KBM-7 (cell line): ENCODE data around the gene ZNF616.

ENCODE experiments used
- DNase-seq: peaks from one replicate; pipeline ENCODE4 v3.0.0-alpha.2; 2015
- in situ Hi-C: fragments of 300-500 bp; cut with MboI; formaldehyde crosslinking; loops from 2 replicates; pipeline ENCODE4 v1.14.3; 2020; ENCODE audit warnings: low sequenced_read_pairs, low pct_unique_long_range_greater_than_20kb, mixed read lengths

The ZNF616 gene

DNA sequence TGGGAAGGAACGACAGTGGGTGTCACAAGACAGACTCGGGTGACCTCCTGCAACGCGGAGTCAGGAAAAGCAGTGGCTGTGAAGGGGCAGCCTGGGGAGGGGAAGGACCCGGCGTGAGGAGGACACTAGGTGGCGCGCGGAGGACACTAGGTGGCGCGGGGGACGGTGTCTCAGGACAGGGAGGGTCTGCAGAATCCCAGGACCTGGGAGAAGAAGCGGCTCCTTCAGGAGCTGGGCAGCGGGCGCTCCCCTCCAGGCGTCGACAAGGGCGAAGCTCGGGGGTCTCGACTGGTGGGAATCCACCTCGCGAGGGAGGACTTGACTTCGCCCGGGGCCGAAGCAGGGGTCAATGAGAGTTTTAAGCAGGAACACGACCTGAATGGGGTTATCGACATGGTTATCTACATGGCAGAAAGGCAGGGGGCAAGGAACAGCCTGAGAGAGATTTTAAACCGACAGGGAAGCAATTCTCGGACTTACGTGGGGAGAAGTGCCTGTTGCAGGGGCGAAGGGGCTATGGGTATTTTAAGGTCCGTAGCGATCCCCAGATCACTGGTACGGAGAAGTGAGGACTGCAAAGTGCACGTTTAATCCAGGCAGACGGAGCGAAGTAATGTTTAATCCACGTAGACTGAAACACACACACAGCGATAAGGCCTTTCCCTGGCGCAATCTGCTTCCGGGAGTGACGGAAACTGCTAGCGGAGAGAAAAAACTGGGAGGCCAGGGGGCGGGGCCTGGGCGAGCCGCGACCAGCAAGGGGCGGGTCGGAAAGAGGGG is at the start of gene ZNF616:
TSS of gene ZNF616 (minus strand) at position 687 of the 780 bp plus-strand sequence. CDS start 9,426 bp downstream, outside the sequence.
- in situ Hi-C loops = no loop called here
- DNase-seq = peak; percentile 94

DNA sequence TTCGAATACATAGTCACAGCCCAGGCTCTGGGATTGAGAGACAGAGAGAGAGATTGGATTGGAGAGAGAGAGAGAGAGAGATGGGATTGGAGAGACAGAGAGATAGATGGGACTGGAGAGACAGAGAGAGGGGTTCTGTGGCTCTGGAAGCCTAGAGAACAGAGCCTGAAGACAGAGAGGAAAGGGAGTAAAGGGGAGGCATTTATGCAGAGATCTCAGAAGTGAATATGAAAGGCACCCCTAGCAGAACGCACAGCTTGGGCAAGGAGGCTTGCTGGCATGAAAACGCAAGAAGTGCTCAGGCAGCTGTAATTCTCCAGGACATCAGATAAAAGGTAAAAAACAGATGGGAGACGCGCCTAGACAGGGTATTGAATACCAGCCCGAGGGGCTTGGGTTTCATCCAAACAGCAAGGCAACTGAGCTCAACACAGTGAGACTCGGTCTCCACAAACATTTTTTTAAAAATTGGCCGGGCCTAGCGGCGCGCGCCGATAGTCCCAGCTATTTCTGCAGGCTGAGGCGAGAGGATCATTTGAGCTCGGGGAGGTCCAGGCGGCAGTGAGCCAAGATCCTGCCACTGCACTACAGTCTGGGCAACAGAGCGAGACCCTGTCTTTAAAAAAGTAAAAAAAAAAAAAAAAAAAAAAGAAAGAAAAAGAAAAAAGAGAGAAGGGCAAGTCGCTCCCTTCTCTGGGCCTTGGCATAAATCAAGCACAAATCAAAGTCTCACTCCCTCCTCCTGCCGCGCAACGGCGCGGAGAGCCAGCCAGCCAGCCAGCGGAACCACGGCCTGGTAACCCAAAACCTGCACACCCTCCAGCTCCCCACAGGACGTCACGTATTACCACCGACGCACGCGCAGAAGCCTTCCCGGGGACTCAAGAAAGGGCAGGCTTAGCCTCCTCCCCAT is 49.3 kb upstream of the ZNF616 start:
- in situ Hi-C loops = no loop called here
- no peak for DNase-seq

DNA sequence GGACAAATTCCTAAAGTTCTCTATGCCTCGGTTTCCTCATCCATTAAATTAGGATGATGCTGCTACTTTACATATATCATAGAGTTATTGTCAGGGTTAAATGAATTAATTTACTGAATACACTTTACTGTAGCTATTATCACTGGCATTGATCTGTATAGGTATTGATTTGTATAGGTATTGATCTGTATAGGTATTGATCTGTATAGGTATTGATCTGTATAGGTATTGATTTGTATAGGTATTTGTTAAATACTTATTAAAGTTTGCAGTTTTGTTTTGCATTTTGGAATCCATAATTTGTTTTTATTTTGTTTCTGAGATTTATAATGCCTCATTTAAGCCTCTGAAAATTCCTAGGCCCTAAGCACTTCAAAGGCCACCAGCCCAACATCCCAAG is 47.7 kb upstream of the ZNF616 start:
- no peak for DNase-seq
- in situ Hi-C loops = no loop called here

DNA sequence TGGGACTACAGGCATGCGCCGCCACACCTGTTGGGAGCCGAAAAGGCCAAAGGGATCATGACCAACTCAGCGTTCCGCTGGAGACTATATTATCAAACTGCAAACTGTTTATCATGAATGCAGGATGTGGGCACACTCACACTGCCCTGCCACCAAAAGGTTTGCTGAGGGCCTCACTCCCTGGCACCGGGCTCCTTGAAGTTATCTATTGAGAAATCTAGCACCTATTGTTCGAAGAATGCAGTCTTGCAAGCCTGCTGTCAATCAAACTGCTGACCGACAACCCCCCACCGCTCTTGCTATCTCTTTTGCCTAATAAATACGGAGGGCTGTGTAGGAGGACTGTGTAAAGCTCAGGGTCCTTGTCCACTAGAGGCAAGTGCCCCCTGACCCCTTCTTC is 36.8 kb upstream of the ZNF616 start:
- in situ Hi-C loops = no loop called here
- DNase-seq = no peak

DNA sequence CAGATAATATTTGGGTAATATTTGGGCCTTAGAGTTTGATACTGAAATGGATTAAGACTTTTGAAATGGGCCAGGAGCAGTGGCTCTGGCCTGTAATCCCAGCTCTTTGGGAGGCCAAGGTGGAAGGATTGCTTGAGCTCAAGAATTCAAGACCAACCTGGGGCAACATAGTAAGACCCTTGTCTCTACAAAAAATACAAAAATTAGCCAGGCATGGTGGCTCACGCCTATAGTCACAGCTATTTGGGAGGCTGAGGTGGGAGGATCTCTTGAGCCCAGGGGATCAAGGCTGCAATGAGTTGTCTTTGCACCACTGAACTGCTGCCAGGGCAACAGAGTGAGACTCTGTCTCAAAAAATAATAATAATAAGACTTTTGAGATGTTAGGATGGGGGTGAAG is 32.6 kb upstream of the ZNF616 start:
- in situ Hi-C loops = no loop called here

DNA sequence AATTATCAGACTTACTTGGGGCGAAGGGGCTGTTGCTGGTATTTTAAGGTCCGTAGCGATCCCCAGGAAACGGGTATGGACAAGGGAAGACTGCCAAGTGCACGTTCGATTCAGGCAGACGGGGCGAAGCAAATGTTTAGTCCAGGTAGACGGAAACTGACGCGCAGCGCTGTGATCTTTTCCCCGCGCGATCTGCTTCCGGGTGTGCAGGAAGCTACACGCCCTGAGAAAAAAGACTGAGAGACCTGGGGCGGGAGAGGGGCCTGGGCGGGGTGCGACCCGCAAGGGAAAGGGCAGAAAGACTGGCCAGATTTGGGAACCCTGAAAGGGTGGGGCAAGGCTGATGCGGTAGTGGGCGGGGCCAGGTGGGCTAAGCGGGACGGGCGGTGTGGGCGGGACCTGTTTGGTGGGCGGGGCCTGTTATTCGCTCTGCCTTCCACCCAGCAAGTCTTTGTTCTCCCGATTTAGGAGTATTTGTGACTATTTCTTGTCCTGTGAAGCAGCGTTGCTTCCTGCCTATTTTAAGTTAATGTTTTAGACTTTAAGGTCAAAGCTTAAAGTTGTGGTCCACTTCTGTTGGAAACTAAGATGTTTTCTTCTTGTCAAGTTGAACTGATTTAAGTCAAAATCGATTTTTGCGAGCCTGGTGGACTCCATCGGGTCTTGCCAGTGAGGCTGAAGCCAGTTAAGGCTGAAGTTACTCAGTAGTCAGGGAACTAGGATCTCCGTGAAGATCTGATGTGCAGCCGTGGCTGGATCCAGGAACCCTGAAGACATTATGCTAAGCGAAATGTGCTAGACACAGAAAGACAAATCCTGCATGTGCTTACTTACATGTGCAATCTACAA is 31.8 kb upstream of the ZNF616 start, which contains the start of gene ZNF836:
TSS of gene ZNF836 (minus strand) at position 301 of the 849 bp plus-strand sequence. CDS start 3,549 bp downstream, outside the sequence.
- peak; percentile 67 for DNase-seq
- in situ Hi-C loops = no loop called here

More for the DNA sequence above, 32.6 kb upstream of the ZNF616 start:
- no peak for DNase-seq

DNA sequence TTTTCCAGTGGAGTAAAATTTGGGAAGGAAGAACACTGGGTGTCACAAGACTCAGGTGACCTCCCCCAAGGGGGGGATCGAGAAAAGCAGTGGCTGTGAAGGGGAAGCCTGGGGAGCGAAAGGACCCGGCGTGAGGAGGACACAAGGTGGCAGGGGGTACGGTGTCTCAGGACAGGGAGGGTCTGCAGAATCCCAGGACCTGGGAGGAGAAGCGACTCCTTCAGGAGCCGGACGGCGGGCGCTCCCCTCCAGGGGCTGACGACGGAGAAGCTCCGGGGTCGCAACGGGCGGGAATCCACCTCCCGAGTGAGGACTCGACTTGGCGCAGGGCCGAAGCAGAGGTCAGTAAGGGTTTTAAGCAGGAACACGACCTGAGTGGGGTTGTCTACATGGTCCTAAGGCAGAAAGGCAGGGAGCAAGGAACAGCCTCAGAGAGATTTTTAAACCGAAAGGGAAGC is 31.2 kb upstream of the ZNF616 start:
- no peak for DNase-seq
- in situ Hi-C loops = no loop called here

DNA sequence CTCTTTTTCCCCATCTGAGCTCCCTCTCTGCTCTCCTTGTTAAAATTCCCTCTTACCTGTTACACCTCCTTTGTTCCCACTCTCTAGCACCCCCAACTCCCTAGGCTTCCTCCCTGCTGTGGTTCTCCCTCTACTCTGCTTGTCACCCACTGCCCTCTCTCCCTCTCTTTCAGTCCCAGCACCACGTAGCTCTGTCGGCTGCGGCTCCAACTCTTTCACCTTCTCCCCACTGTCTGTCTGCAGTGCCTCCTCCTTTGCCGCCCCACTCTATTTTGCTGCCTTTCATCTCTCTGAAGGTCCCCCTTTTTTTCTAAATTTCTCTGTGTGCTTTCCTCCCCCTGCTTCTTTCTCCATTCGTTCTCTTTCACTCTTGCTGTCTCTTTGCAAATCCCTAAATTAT is 30.6 kb upstream of the ZNF616 start:
- in situ Hi-C loops = no loop called here
- DNase-seq = no peak

DNA sequence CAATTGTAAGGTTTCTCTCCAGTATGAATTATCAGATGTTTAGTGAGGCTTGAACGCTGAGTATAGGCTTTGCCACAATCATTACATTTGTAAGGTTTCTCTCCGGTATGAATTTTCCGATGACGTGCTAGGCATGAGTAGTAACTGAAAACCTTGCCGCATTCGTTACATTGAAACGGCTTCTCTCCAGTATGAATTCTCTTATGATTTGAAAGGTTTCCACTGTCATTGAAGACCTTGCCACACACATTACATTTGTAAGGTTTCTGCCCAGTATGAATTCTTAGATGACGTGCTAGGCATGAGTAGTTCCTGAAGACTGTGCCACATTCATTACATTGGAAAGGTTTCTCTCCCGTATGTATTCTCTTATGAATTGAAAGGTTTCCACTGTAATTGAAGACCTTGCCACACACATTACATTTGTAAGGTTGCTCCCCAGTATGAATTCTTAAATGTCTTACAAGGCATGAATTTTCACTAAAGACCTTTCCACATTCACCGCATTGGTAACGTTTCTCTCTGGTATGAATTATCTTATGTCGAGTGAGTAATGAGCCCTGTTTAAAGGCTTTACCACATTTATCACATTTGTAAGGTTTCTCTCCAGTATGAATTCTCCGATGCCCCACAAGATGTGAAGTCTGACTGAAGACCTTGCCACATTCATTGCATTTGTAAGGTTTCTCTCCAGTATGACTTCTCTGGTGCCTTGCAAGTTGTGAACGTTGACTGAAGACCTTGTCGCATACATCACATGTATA is 16.0 kb upstream of the ZNF616 start:
- no peak for DNase-seq
- in situ Hi-C loops = no loop called here

DNA sequence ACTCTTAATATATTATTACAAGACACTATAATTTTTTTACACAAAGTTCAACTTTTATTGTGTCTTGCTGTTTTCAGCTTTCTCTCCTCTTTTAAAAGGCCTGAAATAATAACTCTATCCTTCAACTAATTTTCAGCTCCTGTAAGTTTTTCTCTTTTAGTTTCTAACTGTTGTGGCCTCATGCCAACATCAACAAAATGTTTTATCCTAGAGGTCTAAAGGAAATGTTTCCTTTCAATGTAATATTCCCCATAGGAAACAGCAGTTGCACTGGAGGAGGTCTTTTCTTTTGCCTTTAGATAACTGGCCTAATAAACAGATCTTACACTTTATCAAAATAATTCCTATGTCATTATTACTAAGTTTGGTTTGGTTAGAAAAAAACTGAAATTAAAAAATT is 8.5 kb upstream of the ZNF616 start:
- in situ Hi-C loops = no loop called here
- no peak for DNase-seq

DNA sequence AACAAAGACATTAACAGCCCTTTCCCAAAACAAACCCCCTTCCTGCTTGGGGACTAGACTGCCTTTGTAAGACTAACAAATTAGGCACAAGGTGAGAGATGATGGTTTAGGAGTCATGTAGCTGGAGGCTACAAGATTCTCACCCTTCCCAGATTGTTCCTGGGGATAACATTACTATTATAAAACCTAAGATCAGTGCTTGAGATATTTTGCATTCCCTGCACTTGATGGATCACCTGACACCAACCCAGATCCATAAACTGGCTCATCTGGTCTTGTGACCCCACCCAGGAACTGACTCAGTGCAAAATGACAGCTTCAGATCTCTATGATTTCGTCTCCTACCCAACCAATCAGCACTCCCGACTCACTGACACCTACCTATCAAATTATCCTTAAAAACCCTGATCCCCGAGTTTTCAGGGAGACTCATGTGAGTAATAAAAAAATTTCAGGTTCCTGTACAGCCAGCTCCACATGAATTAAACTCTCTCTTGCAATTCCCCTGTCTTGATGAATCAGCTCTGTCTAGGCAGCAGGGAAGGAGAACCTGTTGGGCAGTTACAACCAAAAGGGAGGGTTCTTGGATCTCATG is 2.4 kb upstream of the ZNF616 start:
- no peak for DNase-seq

DNA sequence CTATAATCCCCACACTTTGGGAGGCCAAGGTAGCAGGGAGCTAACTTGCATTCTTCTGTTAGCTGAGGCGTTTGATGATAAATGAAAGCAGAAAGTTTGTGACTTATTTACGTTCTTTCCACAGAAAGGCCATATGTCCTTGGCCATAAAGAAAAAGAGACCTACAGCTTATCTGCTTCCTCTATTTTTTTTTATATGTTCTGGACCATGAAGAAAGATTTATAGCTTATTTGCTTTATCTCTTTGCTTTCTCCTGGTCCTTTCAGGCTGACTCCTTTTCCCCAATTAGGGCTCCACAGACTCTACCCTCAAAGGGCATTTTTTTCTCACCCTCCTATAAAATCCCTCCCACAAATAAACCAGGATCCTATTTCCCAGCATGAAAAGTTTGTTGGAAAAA is 1.5 kb upstream of the ZNF616 start:
- in situ Hi-C loops = no loop called here
- no peak for DNase-seq

More for the DNA sequence above, 2.4 kb upstream of the ZNF616 start:
- in situ Hi-C loops = no loop called here

DNA sequence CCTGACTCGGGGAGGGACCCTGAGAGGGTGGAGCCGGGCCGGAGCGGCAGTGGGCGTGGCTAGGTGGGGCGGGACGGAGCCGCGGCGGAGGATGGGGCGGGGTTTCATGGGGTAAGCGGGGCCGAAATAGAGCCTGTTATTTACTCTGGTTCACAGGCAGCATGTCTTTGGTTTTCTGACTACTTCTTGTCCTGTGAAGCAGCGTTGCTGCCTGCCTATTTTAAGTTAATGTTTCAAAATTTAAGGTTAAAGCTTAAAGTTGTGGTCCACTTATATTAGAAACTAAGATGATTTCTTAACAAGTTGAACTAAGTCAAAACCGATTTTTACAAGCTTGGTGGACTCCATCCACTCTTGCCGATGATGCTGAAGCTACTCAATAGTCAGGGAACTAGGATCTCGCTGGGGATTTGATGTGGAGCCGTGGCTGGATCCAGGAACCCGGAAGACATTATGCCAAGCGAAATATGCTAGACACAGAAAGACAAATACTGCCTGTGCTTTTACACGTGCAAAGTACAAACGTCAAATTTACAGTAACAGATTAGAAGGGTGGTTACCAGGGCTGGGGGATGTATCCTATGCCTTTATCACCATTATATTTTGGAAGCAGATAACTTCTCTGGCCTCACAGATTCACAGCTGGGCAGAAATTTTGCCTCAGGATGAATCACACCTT is 433 bp upstream of the ZNF616 start:
- DNase-seq = no peak
- in situ Hi-C loops = no loop called here

DNA sequence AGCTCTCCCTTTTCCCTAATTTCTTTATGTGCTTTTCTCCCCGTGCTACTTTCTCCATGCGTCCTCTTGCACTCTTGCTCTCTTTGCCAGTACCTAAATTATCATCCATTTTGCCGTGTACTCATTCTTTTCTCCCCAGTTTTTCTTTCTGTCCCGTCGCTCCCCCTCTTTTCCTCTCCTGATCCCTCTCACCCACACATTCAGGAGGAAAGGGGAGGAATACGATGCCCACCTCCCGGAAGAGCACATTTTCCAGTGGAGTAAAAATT is 821 bp downstream of the ZNF616 start:
- DNase-seq = no peak
- in situ Hi-C loops = no loop called here

DNA sequence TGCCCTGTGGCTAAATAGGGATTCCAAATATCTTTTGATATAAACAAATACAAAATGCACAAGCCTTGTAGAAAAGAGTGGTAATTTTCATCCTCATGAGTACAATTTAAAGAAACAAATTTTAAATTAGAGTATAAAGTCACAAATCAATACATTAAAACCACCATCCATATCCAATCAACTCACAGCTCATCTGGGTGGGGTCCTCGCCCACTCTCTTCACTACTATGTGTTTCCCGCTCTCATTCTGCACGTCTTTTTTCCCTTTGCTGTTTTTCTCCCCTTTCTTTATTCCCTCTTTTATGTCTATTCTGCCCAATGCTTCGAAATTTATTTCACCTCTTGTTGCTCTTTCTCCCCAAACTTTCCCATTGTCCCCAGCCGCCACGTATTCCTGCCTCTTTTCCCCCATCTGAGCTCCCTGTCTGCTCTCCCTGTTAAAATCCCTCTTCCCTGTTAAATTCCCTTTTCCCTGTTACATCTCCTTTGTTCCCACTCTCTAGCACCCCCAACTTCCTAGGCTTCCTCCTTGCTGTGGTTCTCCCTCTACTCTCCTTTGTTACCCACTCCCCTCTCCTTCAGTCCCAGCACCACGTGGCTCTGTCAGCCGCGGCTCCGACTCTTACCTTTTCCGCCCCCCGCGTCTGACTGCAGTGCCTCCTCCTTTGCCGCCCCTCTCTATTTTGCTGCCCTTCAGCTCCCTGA is 1.3 kb downstream of the ZNF616 start:
- in situ Hi-C loops = no loop called here

DNA sequence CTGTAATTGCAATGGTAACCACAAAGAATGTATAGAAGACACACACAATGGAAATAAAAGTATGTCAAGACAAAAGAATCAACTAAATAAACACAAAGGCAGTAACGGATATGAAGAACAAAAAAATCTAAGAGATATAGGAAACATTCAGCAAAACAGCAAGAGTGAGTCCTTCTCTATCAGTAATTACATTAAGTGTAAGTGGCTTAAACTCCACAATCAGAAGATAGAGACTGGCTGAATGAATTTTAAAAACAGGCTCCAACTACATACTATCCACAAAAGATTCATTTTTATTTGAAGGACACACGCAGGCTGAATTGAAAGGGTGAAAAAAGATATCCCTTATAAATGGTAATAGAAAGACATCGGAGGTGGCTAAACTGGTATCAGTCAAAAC is 19.5 kb downstream of the ZNF616 start:
- in situ Hi-C loops = no loop called here
- no peak for DNase-seq

More for the DNA sequence above, 1.3 kb downstream of the ZNF616 start:
- peak; percentile 69 for DNase-seq

DNA sequence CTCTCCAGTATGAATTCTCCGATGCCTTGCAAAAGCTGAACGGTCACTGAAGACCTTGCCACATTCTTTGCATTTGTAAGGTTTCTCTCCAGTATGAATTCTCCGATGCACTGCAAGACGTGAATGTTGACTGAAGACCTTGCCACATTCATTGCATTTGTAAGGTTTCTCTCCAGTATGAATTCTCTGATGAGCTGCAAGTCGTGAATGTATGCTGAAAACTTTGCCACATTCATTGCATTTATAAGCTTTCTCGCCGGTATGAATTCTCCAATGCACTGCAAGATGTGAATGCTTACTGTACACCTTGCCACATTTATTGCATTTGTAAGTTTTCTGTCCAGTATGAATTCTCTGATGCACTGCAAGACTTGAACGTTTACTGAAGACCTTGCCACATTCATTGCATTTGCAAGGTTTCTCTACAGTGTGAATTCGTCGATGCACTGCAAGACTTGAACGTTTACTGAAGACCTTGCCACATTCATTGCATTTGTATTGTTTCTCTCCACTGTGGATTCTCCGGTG is 24.1 kb downstream of the ZNF616 start:
- no peak for DNase-seq
- in situ Hi-C loops = no loop called here
